Glutamatergic neuron (in vitro differentiated cells): ENCODE results near the gene THSD8. TPM values are rescaled to one million over a fixed set of nuclear protein-coding genes. Genes with fewer than 3 reads are reported as not detected.
"Not testable (repeated sequence)": the region's sequence is repeated elsewhere in the genome, so short reads cannot be mapped to it uniquely, and the experiment has no call there.

Experiments used
- DNase-seq: peaks from one replicate; pipeline ENCODE4 v3.0.0; 2022
- H3K27ac Mint-ChIP-seq: one replicate; pipeline ENCODE4 v1.8.0; 2020; ENCODE audit warnings: mild to moderate bottlenecking, mixed read lengths, inconsistent platforms; ENCODE audit not compliant: unreplicated experiment
- H3K27me3 Mint-ChIP-seq: one replicate; pipeline ENCODE4 v1.8.0; 2020; ENCODE audit warnings: mild to moderate bottlenecking, moderate library complexity, mixed read lengths, inconsistent platforms; ENCODE audit not compliant: unreplicated experiment
- H3K36me3 Mint-ChIP-seq: one replicate; pipeline ENCODE4 v1.8.0; 2020; ENCODE audit warnings: mild to moderate bottlenecking, mixed read lengths, inconsistent platforms; ENCODE audit not compliant: unreplicated experiment
- H3K4me1 Mint-ChIP-seq: one replicate; pipeline ENCODE4 v1.8.0; 2020; ENCODE audit warnings: mild to moderate bottlenecking, low read depth, mixed read lengths, inconsistent platforms; ENCODE audit not compliant: unreplicated experiment
- H3K4me3 Mint-ChIP-seq: one replicate; pipeline ENCODE4 v1.8.0; 2020; ENCODE audit warnings: mild to moderate bottlenecking, mixed read lengths, inconsistent platforms; ENCODE audit not compliant: unreplicated experiment
- H3K9me3 Mint-ChIP-seq: one replicate; pipeline ENCODE4 v1.8.0; 2020; ENCODE audit warnings: mild to moderate bottlenecking, moderate library complexity, mixed read lengths, inconsistent platforms; ENCODE audit not compliant: unreplicated experiment
- total RNA-seq: library from RNA; stranded (reverse); fragmentation: NEBNext Ultra II Directional; extraction: Animal tissue kit (Norgen Biotek cat#: 25700); gene quantifications from one replicate; pipeline ENCODE4 v1.2.1, GENCODE V29; 2021; ENCODE audit not compliant: unreplicated experiment
- TF ChIP-seq, protein P1 (sequence below): fragments of 200-600 bp; sonication (generic); IDR thresholded peaks from one replicate; pipeline ENCODE4 v1.5.0; 2021; ENCODE audit not compliant: partially characterized antibody, unreplicated experiment

Gene THSD8
- total RNA-seq, 1 donor from 2014 or later, result 14.4 TPM

- Mint-ChIP-seq H3K27me3 (peaks cover 33% of the 10 kb centered on the region), H3K27ac (peak overlapping the region; percentile 98), H3K4me3 (peak overlapping the region; percentile 95), H3K9me3 (peaks cover 28% of the 10 kb centered on the region), H3K4me1 (peaks cover 47% of the 10 kb centered on the region), H3K36me3 (peaks cover 12% of the 10 kb centered on the region)
- TF ChIP-seq, protein P1, sequence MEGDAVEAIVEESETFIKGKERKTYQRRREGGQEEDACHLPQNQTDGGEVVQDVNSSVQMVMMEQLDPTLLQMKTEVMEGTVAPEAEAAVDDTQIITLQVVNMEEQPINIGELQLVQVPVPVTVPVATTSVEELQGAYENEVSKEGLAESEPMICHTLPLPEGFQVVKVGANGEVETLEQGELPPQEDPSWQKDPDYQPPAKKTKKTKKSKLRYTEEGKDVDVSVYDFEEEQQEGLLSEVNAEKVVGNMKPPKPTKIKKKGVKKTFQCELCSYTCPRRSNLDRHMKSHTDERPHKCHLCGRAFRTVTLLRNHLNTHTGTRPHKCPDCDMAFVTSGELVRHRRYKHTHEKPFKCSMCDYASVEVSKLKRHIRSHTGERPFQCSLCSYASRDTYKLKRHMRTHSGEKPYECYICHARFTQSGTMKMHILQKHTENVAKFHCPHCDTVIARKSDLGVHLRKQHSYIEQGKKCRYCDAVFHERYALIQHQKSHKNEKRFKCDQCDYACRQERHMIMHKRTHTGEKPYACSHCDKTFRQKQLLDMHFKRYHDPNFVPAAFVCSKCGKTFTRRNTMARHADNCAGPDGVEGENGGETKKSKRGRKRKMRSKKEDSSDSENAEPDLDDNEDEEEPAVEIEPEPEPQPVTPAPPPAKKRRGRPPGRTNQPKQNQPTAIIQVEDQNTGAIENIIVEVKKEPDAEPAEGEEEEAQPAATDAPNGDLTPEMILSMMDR, result no peak
- peak; percentile 98 for DNase-seq
Measured at GRCh38 chr19:12840091-12841079, 38.5 kb downstream of the THSD8 start.

DNA sequence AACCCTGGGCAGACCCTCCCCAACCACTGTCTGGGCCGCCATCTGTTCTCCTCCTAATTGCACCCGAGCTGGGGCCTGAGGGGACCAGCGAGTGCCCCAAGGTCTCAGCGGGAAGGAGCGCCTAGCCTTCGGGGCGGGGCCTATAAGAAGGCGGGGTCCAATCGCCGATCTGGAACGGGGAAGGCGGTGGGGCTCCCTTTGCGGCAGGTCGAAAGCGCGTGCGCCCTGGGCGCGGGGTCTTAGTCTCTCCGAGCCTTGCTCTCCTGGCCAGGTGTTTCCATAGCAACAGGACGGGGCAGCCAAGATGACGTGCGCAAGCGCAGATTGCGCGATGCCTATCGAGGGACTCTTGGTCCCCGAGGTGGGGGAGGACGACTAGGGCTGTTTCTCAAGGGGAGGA lies 39.2 kb downstream of the THSD8 start:
- peaks cover 12% of the 10 kb centered on the region for H3K36me3 Mint-ChIP-seq
- H3K4me3 Mint-ChIP-seq, result peak overlapping the region; percentile 95
- peak; percentile 99 for DNase-seq
- peaks cover 33% of the 10 kb centered on the region for H3K27me3 Mint-ChIP-seq
- H3K27ac Mint-ChIP-seq, result peak overlapping the region; percentile 98
- H3K4me1 Mint-ChIP-seq, result peaks cover 47% of the 10 kb centered on the region
- TF ChIP-seq, protein P1, result no peak
- H3K9me3 Mint-ChIP-seq, result peaks cover 28% of the 10 kb centered on the region

GRCh38 chr19:12842511-12842910 lies 40.6 kb downstream of the THSD8 start:
- H3K27ac Mint-ChIP-seq, result peak overlapping the region; percentile 74
- peaks cover 12% of the 10 kb centered on the region for H3K36me3 Mint-ChIP-seq
- H3K27me3 Mint-ChIP-seq, result peaks cover 26% of the 10 kb centered on the region
- peaks cover 26% of the 10 kb centered on the region for H3K9me3 Mint-ChIP-seq
- no peak for DNase-seq
- TF ChIP-seq, protein P1, result no peak
- peaks cover 42% of the 10 kb centered on the region for H3K4me1 Mint-ChIP-seq
- H3K4me3 Mint-ChIP-seq, result peak overlapping the region; percentile 56

- Mint-ChIP-seq H3K27ac (no peak overlapping the region), H3K9me3 (peaks cover 23% of the 10 kb centered on the region), H3K36me3 (peaks cover 12% of the 10 kb centered on the region), H3K4me1 (peaks cover 41% of the 10 kb centered on the region), H3K4me3 (no peak overlapping the region), H3K27me3 (peaks cover 22% of the 10 kb centered on the region)
- TF ChIP-seq, protein P1, result no peak
- DNase-seq, result no peak
Measured at GRCh38 chr19:12843328-12843727, 41.5 kb downstream of the THSD8 start.

- Mint-ChIP-seq H3K36me3 (peaks cover 10% of the 10 kb centered on the region), H3K4me1 (peaks cover 39% of the 10 kb centered on the region), H3K27me3 (peaks cover 20% of the 10 kb centered on the region), H3K27ac (peak overlapping the region; percentile 82), H3K9me3 (peaks cover 23% of the 10 kb centered on the region), H3K4me3 (peak overlapping the region; percentile 61)
- TF ChIP-seq, protein P1, result no peak
- DNase-seq, result no peak
Measured at GRCh38 chr19:12843999-12844732, 42.3 kb downstream of the THSD8 start.

- DNase-seq, H3K36me3 Mint-ChIP-seq, H3K4me3 Mint-ChIP-seq, H3K27ac Mint-ChIP-seq, H3K27me3 Mint-ChIP-seq: not testable (repeated sequence)
- Mint-ChIP-seq H3K4me1 (peaks cover 22% of the 10 kb centered on the region), H3K9me3 (peaks cover 13% of the 10 kb centered on the region)
Measured at GRCh38 chr19:12846613-12847012, 44.7 kb downstream of the THSD8 start.
